Middle frontal gyrus (tissue), 1 donor: ENCODE results near the gene EGLN3.
A peak's percentile ranks its signal among the peaks of the same experiment; 100 is the strongest.
"Not testable (repeated sequence)": the region's sequence is repeated elsewhere in the genome, so short reads cannot be mapped to it uniquely, and the experiment has no call there.

ENCODE experiments used
- DNase-seq: peaks from one replicate; pipeline ENCODE4 v3.0.0-alpha.2; 2015; ENCODE audit warnings: low spot score; ENCODE audit errors: extremely low spot score

EGLN3 gene

GRCh38 chr14:33950320-33951182 lies at the start of gene EGLN3:
Gene EGLN3, minus strand, starts transcription at chr14:33951074. Its CDS starts 322 bp downstream, at chr14:33950752.
- peak; percentile 64 for DNase-seq

DNA sequence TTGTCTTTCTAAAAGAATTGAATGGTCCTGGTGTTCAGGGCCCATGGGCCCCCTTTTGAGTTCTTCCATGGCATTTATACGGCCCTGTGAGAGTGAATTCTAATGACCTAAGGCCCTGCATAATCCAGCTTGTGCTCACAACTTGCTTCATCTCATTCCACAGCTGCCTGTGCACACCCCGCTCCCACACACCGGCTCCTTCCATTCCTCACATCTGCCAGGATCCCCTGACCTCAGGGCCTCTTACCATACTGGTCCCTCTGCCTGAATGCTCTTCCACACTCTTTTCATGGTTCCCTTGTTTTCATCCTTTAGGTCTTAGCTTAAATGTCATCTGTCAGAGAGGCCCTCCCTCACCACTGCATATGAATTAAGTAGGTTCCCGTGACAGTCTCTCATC lies 49.5 kb upstream of the EGLN3 start:
- no peak for DNase-seq

DNA sequence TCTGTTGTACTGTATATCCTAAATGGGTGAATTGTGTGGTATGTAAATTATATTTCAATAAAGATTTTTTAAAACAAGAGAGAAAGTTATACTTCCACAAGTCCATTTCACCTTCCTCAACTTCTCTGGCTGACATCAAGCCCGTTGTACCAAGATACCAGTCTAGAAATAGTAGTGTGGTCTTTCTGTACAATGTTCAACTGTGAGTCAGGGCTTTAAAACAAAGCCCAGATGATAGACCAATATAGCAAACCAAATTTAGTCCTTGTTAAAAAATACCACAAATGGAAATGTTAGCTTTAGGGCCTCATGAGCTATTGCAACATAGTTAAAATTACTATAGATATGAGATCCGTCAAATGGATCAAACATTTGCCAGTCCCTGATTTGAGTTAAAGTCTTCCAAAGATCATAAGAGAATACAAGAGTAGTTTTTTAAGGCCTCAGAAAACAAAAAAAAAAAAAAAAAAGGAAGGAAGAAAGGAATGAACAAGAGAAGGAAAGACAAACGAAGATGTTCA lies 49.0 kb upstream of the EGLN3 start:
- no peak for DNase-seq

GRCh38 chr14:33997611-33998010 lies 46.7 kb upstream of the EGLN3 start:
- DNase-seq, result no peak

GRCh38 chr14:33996462-33996861 lies 45.6 kb upstream of the EGLN3 start:
- no peak for DNase-seq

GRCh38 chr14:33993246-33993645 lies 42.4 kb upstream of the EGLN3 start:
- no peak for DNase-seq

GRCh38 chr14:33992274-33993007 lies 41.6 kb upstream of the EGLN3 start:
- no peak for DNase-seq

GRCh38 chr14:33990790-33991189 lies 39.9 kb upstream of the EGLN3 start:
- no peak for DNase-seq

DNA sequence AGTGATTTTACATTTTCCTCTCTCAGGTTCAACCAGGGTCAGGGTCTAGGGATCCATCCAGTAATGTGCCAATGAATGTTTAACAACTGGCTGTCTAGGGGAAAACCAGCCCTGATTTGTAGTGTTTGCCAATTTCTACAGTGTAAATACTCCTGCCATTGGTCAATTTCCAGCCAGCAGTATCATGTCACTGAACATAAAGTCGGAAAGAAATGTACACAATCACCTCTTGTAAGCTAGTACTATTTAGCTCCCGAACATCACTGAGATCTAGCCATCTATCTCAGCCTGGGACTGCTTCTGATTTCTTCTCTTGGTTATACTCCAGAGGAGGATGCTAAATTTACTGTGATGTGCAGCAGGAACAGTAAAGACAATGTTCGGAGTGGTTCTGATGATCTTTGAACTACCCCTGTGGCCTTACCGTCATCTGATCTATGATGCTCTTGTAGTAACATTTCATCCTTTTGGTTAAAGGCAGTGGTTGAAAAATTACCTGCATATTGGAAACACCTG lies 36.7 kb upstream of the EGLN3 start:
- DNase-seq, result no peak

DNA sequence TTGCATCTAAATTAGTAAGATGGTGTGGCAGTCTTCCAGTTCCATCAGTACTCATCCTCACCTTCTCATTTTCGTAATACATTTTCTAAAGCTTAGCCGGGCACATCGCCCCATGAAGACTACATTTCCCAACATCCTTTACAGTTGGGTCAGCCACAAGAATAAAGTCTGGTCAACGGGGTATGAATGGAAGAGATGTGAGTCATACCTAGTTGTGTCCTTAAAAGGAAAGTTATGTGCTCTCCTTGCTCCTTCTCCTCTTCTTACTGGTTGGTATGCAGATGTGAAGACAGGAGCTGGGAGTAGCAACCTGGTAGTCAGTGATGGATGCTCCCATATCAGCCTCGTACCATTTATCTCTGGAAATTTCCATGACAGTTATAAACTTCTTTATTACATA lies 35.9 kb upstream of the EGLN3 start:
- DNase-seq, result no peak

DNA sequence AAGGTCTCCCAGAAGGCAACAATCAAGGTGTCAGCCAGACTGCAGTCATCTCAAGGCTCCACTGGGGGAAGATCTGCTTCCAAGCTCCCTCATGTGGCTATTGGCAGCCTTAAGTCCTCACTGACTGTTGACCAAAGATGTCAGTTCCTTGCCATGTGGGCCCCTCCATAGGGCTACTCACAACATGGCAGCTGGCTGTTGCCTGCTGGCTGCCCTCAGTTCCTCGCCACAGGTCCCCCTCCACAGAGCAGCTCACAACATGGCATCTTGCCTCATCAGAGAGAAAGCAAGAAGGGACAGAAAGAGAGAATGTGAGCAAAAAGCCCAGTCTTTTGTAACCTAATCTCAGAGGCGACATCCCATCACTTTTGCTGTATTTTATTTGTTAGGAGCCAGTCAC lies 34.4 kb upstream of the EGLN3 start:
- DNase-seq, result no peak

DNA sequence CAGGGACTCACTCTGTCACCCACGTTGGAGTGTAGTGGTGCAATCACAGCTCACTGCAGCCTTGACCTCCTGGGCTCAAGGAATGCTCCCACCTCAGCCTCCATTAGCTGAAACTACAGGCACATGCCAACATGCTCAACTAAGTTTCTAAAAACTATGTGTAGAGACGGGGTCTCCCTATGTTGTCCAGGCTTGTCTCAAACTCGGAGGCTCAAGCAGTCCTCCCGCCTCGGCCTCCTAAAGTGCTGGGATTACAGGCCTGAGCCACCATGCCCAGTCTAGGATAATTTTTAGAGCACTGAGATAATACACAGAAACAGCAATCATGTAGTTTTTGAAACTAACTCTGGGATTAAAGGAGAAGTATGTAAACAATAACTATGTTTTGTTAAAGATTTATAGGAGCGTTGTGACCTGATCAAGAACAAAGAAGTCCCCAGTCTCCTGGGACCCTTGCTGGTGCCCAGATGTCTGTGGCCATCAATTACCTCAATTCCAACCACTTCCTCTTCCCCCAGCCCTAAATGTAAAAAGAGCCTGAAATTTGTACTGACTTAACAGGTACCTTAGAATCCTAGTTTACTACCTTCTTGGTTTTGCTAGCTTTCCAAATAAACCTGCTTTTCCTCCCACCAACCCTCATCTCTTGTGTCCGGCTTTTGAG lies 28.9 kb upstream of the EGLN3 start:
- no peak for DNase-seq

- DNase-seq, result no peak
Measured at GRCh38 chr14:33978892-33979612, 28.2 kb upstream of the EGLN3 start.

DNA sequence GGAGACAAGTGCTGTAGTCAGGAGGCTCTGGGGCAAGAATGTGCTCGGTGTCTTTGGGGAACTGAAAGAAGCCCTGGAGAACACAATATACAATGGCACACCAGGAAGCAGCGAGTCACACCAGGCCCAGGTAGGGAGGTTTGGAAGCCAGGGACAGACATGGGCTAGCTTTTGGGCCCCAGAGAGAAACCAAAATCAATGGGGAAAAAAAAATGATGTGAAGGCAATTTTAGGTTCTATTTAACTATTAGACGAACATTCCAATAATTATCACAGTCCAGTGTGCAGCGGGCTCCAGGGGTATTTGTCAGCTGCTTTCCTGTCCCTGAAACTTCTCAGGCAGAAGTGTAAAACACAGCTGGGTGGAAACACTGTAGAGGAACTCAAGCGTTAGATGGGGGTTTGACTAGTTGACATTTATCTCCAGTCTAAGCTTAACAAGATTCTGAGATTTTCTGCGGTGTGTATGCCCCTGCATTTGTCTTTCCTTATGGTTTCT lies 21.8 kb upstream of the EGLN3 start:
- DNase-seq, result no peak

GRCh38 chr14:33969846-33970245 lies 19.0 kb upstream of the EGLN3 start:
- not testable (repeated sequence) for DNase-seq

DNA sequence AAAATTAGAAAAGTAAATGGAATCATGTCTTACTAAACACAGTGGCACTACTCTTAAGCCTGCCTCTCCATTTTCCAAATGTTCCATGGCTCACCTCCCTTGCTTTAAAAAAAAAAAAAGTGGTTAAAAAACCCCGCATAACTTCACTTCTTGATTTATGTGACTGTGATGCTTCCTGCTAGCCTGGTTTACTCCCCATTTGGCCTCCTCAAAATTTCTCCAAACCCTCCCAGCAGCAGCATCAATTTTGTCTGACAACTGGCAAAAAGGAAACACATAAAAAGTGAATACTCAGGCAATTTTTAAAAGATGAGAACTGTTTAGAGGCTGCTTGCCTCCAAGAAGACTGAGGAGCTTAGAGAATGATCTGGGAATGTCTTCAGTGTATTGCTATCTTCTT lies 17.8 kb upstream of the EGLN3 start:
- no peak for DNase-seq

- DNase-seq, result no peak
Measured at GRCh38 chr14:33967138-33967537, 16.3 kb upstream of the EGLN3 start.

DNA sequence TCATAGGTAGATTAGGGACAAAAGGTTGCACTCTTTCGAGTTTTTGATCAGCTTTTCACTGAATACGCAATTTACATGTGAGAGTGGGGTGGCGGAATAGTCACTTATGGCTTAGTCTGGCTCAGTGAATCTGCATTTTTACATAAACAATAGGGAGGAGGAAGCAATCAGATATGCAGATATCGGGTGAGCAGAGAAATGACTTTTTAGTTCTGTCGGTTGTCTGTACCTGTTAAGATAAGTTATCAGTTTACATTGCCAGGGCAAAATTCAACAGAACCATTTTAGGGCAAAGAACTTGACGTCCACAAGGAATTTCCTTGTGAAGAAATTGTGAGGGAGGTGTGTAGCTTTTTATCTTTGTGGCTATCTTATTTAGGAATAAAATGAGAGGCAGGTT lies 15.4 kb upstream of the EGLN3 start:
- DNase-seq, result no peak

GRCh38 chr14:33964599-33965317 lies 13.9 kb upstream of the EGLN3 start:
- DNase-seq, result no peak

- DNase-seq, result no peak
Measured at GRCh38 chr14:33963892-33964291, 13.0 kb upstream of the EGLN3 start.
